HG03139 (cell line): ENCODE measurements around the gene SLCO1B1.

Source experiments
- ATAC-seq: cut with Tn5 transposase; IDR thresholded peaks from one replicate; pipeline ENCODE4 v1.9.1; 2021; ENCODE audit not compliant: unreplicated experiment

SLCO1B1 gene

GRCh38 chr12:21220266-21220665 is 89.3 kb downstream of the SLCO1B1 start:
- ATAC-seq: no peak

- ATAC-seq: no peak
These were observed 90.1 kb downstream of the SLCO1B1 start for GRCh38 chr12:21221072-21221471.

- ATAC-seq: no peak
These were observed 90.8 kb downstream of the SLCO1B1 start for GRCh38 chr12:21221778-21222177.

GRCh38 chr12:21223930-21224329 is 92.9 kb downstream of the SLCO1B1 start:
- no peak for ATAC-seq

GRCh38 chr12:21234395-21234794 is 103.4 kb downstream of the SLCO1B1 start:
- no peak for ATAC-seq

- no peak for ATAC-seq
These were observed 108.9 kb downstream of the SLCO1B1 start for GRCh38 chr12:21239866-21240265.

- ATAC-seq: no peak
These were observed 117.7 kb downstream of the SLCO1B1 start for GRCh38 chr12:21248679-21249078.

GRCh38 chr12:21252070-21252469 is 121.1 kb downstream of the SLCO1B1 start:
- ATAC-seq: no peak

GRCh38 chr12:21257172-21257571 is 126.2 kb downstream of the SLCO1B1 start:
- ATAC-seq: no peak

GRCh38 chr12:21264232-21264631 is 133.2 kb downstream of the SLCO1B1 start:
- no peak for ATAC-seq

- ATAC-seq: no peak
These were observed 134.9 kb downstream of the SLCO1B1 start for GRCh38 chr12:21265932-21266331.

- ATAC-seq: no peak
These were observed 145.8 kb downstream of the SLCO1B1 start for GRCh38 chr12:21276826-21277225.
